ENCODE results near the gene EGFL7. TPM values are rescaled to one million over a fixed set of nuclear protein-coding genes. Genes with fewer than 3 reads are reported as not detected.

Gene EGFL7
- total RNA-seq, 1 donor from 2014 or later = 56.2 TPM

GRCh38 chr9:136616307-136616635 lies 46.4 kb upstream of the EGFL7 start:
- no peaks in the 10 kb centered on the region for H3K36me3 ChIP-seq (ENCODE audit: control insufficient read depth, insufficient read depth, low read length)
- H3K4me3 ChIP-seq (ENCODE audit: low read depth, low read length) = no peak overlapping the region
- TF ChIP-seq CTCF (IDR thresholded peaks at IDR 0.05; ENCODE audit: insufficient read depth, low read length, poor library complexity, severe bottlenecking) = no peak
- no peak for DNase-seq (ENCODE audit: low read depth)
- H3K27me3 ChIP-seq (ENCODE audit: control insufficient read depth, insufficient read depth, low read length) = peaks cover 6% of the 10 kb centered on the region

- H3K27me3 ChIP-seq (ENCODE audit: control insufficient read depth, insufficient read depth, low read length) = peaks cover 7% of the 10 kb centered on the region
- DNase-seq (ENCODE audit: low read depth) = no peak
- TF ChIP-seq CTCF (IDR thresholded peaks at IDR 0.05; ENCODE audit: insufficient read depth, low read length, poor library complexity, severe bottlenecking) = no peak
- H3K36me3 ChIP-seq (ENCODE audit: control insufficient read depth, insufficient read depth, low read length) = no peaks in the 10 kb centered on the region
- no peak overlapping the region for H3K4me3 ChIP-seq (ENCODE audit: low read depth, low read length)
These were observed 45.6 kb upstream of the EGFL7 start for GRCh38 chr9:136616948-136617695.

GRCh38 chr9:136617746-136618579 lies 44.8 kb upstream of the EGFL7 start:
- Histone ChIP-seq H3K4me3 (ENCODE audit: low read depth, low read length) (no peak overlapping the region), H3K36me3 (ENCODE audit: control insufficient read depth, insufficient read depth, low read length) (no peaks in the 10 kb centered on the region), H3K27me3 (ENCODE audit: control insufficient read depth, insufficient read depth, low read length) (peaks cover 7% of the 10 kb centered on the region)
- no peak for TF ChIP-seq CTCF (IDR thresholded peaks at IDR 0.05; ENCODE audit: insufficient read depth, low read length, poor library complexity, severe bottlenecking)
- DNase-seq (ENCODE audit: low read depth) = no peak

- H3K4me3 ChIP-seq (ENCODE audit: low read depth, low read length) = no peak overlapping the region
- H3K36me3 ChIP-seq (ENCODE audit: control insufficient read depth, insufficient read depth, low read length) = no peaks in the 10 kb centered on the region
- TF ChIP-seq CTCF (IDR thresholded peaks at IDR 0.05; ENCODE audit: insufficient read depth, low read length, poor library complexity, severe bottlenecking) = no peak
- DNase-seq (ENCODE audit: low read depth) = no peak
- H3K27me3 ChIP-seq (ENCODE audit: control insufficient read depth, insufficient read depth, low read length) = peaks cover 7% of the 10 kb centered on the region
These were observed 43.9 kb upstream of the EGFL7 start for GRCh38 chr9:136618580-136619547.

GRCh38 chr9:136619742-136620440 lies 42.8 kb upstream of the EGFL7 start:
- no peak for DNase-seq (ENCODE audit: low read depth)
- Histone ChIP-seq H3K4me3 (ENCODE audit: low read depth, low read length) (no peak overlapping the region), H3K36me3 (ENCODE audit: control insufficient read depth, insufficient read depth, low read length) (no peaks in the 10 kb centered on the region), H3K27me3 (ENCODE audit: control insufficient read depth, insufficient read depth, low read length) (peaks cover 7% of the 10 kb centered on the region)
- TF ChIP-seq CTCF (IDR thresholded peaks at IDR 0.05; ENCODE audit: insufficient read depth, low read length, poor library complexity, severe bottlenecking) = no peak

All from kidney epithelial cell (primary cell).